Stimulated activated CD4-positive, alpha-beta T cell treated with anti-CD3 and anti-CD28 coated beads, TNF-alpha, amount 100 ng/mL, for 48 hours (primary cell): ENCODE measurements around the gene GOLGA8J.
"Not testable (repeated sequence)": the region's sequence is repeated elsewhere in the genome, so short reads cannot be mapped to it uniquely, and the experiment has no call there.

ENCODE experiments used
- DNase-seq, 3 donors: peaks; one replicate each; pipeline ENCODE4 v3.0.0-alpha.2; 2020; ENCODE audit warnings: low read depth in 3 of 3

GOLGA8J gene

GRCh38 chr15:30080816-30081215 is 1.9 kb upstream of the GOLGA8J start:
- DNase-seq = not testable (repeated sequence)

DNA sequence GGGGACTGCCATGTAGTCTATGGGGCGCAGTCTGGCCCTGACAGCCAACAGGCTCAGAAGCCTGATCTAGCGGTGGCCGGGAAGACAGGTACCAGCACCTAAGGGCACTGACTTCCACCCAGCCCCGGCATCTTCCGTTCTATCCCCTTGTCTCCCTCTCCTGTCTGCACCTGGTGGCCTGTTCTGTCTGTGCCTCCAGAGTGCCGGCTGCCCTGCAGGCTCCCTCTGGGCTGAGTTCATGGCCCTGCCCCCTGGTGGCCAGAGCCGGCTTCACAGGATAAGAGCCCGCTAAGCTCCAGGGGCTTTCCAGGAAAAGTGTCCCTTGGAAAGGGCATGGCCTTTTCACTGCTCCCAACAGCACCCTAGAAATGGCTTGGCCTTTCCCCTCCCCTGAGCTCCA is 15.1 kb downstream of the GOLGA8J start:
- DNase-seq = not testable (repeated sequence)

DNA sequence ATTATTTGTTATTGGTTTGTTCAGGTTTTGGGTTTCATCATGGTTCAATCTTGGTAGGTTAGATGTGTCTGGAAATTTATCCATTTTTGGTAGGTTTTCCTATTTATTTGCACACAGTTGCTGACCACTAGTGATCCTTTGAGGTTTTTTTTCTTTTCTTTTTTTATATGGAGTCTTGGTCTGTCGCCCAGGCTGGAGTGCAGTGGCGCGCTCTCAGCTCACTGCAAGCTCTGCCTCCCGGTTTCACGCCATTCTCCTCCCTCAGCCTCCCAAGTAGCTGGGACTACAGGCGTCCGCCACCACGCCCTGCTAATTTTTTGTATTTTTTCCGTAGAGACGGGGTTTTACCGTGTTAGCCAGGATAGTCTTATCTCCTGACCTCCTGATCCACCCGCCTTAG is 20.1 kb downstream of the GOLGA8J start:
- not testable (repeated sequence) for DNase-seq

DNA sequence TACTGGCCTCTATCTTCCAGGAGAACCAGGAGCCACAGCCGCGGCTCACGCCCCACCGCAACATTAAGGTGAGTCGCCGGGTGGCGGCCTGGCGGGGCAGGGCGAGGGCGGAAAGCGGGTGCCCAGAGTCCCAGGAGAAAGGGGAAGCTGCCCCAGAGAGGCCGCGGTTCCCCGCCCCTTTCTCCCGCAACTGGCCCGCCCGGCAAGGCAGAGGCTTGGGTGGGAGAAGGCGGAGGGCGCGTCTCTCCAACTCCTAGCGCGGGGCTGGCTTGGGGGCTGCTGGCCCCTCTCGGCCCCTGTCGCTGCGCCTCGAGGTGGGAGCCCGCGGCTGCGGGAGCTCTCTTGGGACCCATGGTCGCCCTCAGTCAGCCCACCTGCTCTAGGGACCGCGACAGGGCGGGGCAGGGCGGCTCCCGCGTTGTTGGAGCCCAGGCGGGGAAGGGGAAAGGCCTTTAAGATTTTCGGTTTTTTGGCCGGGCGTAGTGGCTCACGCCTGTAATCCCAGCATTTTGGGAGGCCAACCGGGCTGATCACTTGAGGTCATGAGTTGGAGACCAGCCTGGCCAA is 21.3 kb downstream of the GOLGA8J start:
- DNase-seq = not testable (repeated sequence)

GRCh38 chr15:30110591-30110990 is 27.8 kb downstream of the GOLGA8J start:
- not testable (repeated sequence) for DNase-seq

DNA sequence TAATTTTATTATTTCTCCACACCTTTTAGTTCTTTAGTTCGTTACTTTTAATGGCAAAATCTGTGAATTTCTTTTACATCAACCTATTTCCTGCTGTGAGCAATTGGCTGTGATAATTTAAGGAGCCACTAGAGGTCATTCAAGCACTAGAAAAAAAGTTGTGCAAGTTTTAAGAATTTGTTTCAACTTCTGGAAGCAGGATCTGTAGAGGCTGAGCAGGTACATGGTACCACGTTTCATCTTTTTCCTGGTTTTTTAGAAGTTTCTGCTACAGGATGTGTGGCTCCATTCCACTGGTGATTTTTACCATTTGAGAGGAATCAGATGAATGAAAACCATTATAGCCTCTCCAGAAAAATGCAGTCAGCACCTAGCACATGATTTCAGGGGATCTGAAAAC is 47.3 kb downstream of the GOLGA8J start:
- DNase-seq = not testable (repeated sequence)

DNA sequence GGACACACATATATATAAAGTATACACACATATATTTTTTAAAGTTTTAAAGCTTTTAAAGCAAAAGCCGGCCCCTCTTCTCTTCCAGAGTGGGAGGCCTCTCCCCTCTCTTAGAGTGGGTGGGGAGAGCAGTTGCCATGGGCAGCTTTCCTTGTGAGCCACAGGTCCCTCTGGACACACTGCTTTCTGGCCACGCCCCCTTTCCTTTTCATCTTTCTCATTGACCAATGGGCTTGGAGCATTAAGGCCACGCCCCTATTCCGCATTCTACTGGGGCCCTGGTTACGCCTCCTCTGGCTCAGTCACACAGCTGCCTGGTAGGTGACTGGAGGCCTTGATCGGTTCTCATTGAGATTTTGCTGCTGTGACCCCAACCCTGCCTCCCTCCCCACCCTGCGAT is 52.0 kb downstream of the GOLGA8J start, which contains the start of gene GOLGA8T:
Gene GOLGA8T (plus strand): TSS at position 301 of the 400 bp plus-strand sequence. CDS start 98 bp downstream, at position 399.
- DNase-seq = not testable (repeated sequence)
